Prostate gland (tissue), 2 donors: ENCODE measurements around the gene AADACL4. TPM values are rescaled to one million over a fixed set of nuclear protein-coding genes. Genes with fewer than 3 reads are reported as not detected.

ENCODE experiments used
- DNase-seq: peaks from one replicate; pipeline ENCODE4 v3.0.0-alpha.2; 2019; ENCODE audit warnings: low spot score
- H3K27ac ChIP-seq, 2 donors: fragments of 200-600 bp; sonication (generic); 2 replicates each; pipeline ENCODE4 v1.5.1; 2017 to 2019
- H3K27me3 ChIP-seq: fragments of 200-600 bp; sonication (generic); replicated peaks from 2 replicates; pipeline ENCODE4 v1.5.1; 2019; ENCODE audit not compliant: insufficient read depth
- H3K36me3 ChIP-seq, 2 donors: fragments of 200-600 bp; sonication (generic); 1 replicate in 1 of 2; 2 replicates in 1 of 2; pipeline versions ENCODE4 v1.5.1 to v1.8.1; 2017 to 2019
- H3K4me1 ChIP-seq: fragments of 200-600 bp; sonication (generic); replicated peaks from 2 replicates; pipeline ENCODE4 v1.5.1; 2019
- H3K4me3 ChIP-seq, 2 donors: fragments of 200-600 bp; sonication (generic); 2 replicates each; pipeline ENCODE4 v1.5.1; 2017 to 2019
- H3K9me3 ChIP-seq: fragments of 200-600 bp; sonication (generic); 2 replicates; pipeline ENCODE4 v1.5.1; 2017
- CTCF ChIP-seq, 4 experiments: fragments of 200-600 bp in 2 of 4; fragments of 450-650 bp in 2 of 4; sonication (generic) in 2 of 4; IDR thresholded peaks; 1 replicate in 3 of 4; 2 replicates in 1 of 4; pipeline ENCODE4 v1.5.1; 2016 to 2019; ENCODE audit warnings: antibody characterized with exemption in 4 of 4, mild to moderate bottlenecking in 2 of 4, moderate library complexity in 2 of 4
- POLR2A ChIP-seq: fragments of 450-650 bp; IDR thresholded peaks from one replicate; pipeline ENCODE4 v1.6.1; 2016; ENCODE audit warnings: antibody characterized with exemption, mild to moderate bottlenecking
- POLR2AphosphoS5 ChIP-seq: sonication (generic); formaldehyde crosslinking; IDR thresholded peaks from one replicate; pipeline ENCODE4 v1.6.1; 2017; ENCODE audit warnings: antibody characterized with exemption
- WGBS: methylation state at CpG from one replicate; pipeline ENCODE4 v1.1.5; 2018; 5-methylcytosine and 5-hydroxymethylcytosine counted together
- intact Hi-C: fragments of 100-400 bp; cut with DNase I; formaldehyde crosslinking; loops from one replicate; pipeline ENCODE4 v1.14.2; 2022
- total RNA-seq, 2 donors: library from RNA; depleted of rRNA; stranded (reverse); fragments of >200 nt; gene quantifications; one replicate each; pipeline ENCODE4 v1.1.0, GENCODE V29; 2016

Gene AADACL4
- total RNA-seq, 2 donors from 2014 or later: not detected

GRCh38 chr1:12620488-12620865, 23.4 kb upstream of the AADACL4 start:
- WGBS: 20% methylated on average over 4 of the region's 4 CpGs
- DNase-seq: no peak
- no peaks in the 10 kb centered on the region for H3K36me3 ChIP-seq
- TF ChIP-seq POLR2A: no peak
- TF ChIP-seq CTCF (IDR thresholded peaks at IDR 0.05): no peak
- TF ChIP-seq POLR2AphosphoS5: no peak
- H3K9me3 ChIP-seq: no peaks in the 10 kb centered on the region
- no peak overlapping the region for H3K4me3 ChIP-seq
- intact Hi-C loops: loop anchor here (5.0 kb wide), 1 partner anchor 37 kb away; no protein-coding TSS in a partner anchor
- peaks cover 23% of the 10 kb centered on the region for H3K4me1 ChIP-seq
- H3K27ac ChIP-seq: peak overlapping the region; percentile 98
- H3K27me3 ChIP-seq: no peaks in the 10 kb centered on the region

DNA sequence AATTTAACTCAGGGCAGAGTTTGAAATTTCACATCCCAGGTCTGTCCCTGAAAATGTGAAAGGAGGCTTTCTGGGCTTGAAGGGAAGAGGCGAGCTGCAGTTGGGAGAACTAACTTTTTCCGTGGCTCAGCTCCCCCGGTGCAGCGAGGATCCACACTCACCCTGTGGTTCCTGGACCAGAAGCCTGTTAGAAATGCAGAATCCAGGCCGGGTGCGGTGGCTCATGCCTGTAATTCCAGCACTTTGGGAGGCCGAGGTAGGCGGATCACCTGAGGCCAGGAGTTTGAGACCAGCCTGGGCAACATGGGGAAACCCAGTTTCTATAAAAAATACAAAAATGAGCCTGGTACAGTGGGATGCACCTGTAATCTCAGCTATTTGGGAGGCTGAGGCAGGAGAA, 23.0 kb upstream of the AADACL4 start:
- Histone ChIP-seq H3K4me3 (no peak overlapping the region), H3K4me1 (peaks cover 23% of the 10 kb centered on the region), H3K27ac (peak overlapping the region; percentile 98), H3K36me3 (no peaks in the 10 kb centered on the region), H3K27me3 (no peaks in the 10 kb centered on the region), H3K9me3 (no peaks in the 10 kb centered on the region)
- intact Hi-C loops: loop anchor here (5.0 kb wide), 1 partner anchor 36 kb away; no protein-coding TSS in a partner anchor
- WGBS: 89% methylated on average over 8 of the region's 8 CpGs
- TF ChIP-seq POLR2AphosphoS5: no peak
- no peak for TF ChIP-seq CTCF (IDR thresholded peaks at IDR 0.05)
- TF ChIP-seq POLR2A: no peak
- no peak for DNase-seq

- H3K4me3 ChIP-seq: no peak overlapping the region
- TF ChIP-seq POLR2A (no peak), POLR2AphosphoS5 (peak; percentile 56)
- peaks cover 23% of the 10 kb centered on the region for H3K4me1 ChIP-seq
- peak overlapping the region; percentile 98 for H3K27ac ChIP-seq
- intact Hi-C loops: loop anchor here (5.0 kb wide), 1 partner anchor 36 kb away; no protein-coding TSS in a partner anchor
- peak; percentile 67 for DNase-seq
- no peaks in the 10 kb centered on the region for H3K36me3 ChIP-seq
- H3K27me3 ChIP-seq: no peaks in the 10 kb centered on the region
- WGBS: 49% methylated on average over 15 of the region's 15 CpGs
- no peaks in the 10 kb centered on the region for H3K9me3 ChIP-seq
Observed at GRCh38 chr1:12621346-12622335, 22.2 kb upstream of the AADACL4 start.

GRCh38 chr1:12622506-12622905, 21.4 kb upstream of the AADACL4 start:
- peak; percentile 52 for DNase-seq
- intact Hi-C loops: loop anchor here (5.0 kb wide), 1 partner anchor 35 kb away; no protein-coding TSS in a partner anchor

More at GRCh38 chr1:12622506-12622905, 21.4 kb upstream of the AADACL4 start:
- H3K36me3 ChIP-seq: no peaks in the 10 kb centered on the region
- peak overlapping the region; percentile 73 to 98 for H3K27ac ChIP-seq
- H3K27me3 ChIP-seq: no peaks in the 10 kb centered on the region
- 31% methylated on average over 12 of the region's 12 CpGs for WGBS
- H3K9me3 ChIP-seq: no peaks in the 10 kb centered on the region
- peaks cover 23% of the 10 kb centered on the region for H3K4me1 ChIP-seq
- no peak overlapping the region for H3K4me3 ChIP-seq
- TF ChIP-seq CTCF (IDR thresholded peaks at IDR 0.05) (no peak), POLR2A (no peak), POLR2AphosphoS5 (no peak)
